Neural crest cell (in vitro differentiated cells): ENCODE data around the gene OCSTAMP. TPM values are rescaled to one million over a fixed set of nuclear protein-coding genes. Genes with fewer than 3 reads are reported as not detected.

Experiments used
- DNase-seq: peaks from one replicate; pipeline ENCODE4 v3.0.0; 2021; ENCODE audit warnings: low read depth, mixed read lengths, low spot score
- H3K27ac Mint-ChIP-seq: one replicate; pipeline ENCODE4 v1.8.0; 2021; ENCODE audit warnings: mild to moderate bottlenecking, mixed read lengths; ENCODE audit not compliant: unreplicated experiment
- H3K27me3 Mint-ChIP-seq: 2 replicates; pipeline ENCODE4 v1.8.0; 2021; ENCODE audit warnings: low read depth, mild to moderate bottlenecking, mixed read lengths
- H3K36me3 Mint-ChIP-seq: 2 replicates; pipeline ENCODE4 v1.8.0; 2021; ENCODE audit warnings: low read depth, mild to moderate bottlenecking, mixed read lengths
- H3K4me1 Mint-ChIP-seq: 2 replicates; pipeline ENCODE4 v1.8.0; 2021; ENCODE audit warnings: mixed read lengths
- H3K4me3 Mint-ChIP-seq: one replicate; pipeline ENCODE4 v1.8.0; 2021; ENCODE audit warnings: mild to moderate bottlenecking, mixed read lengths
- H3K9me3 Mint-ChIP-seq: 2 replicates; pipeline ENCODE4 v1.8.0; 2021; ENCODE audit warnings: mixed read lengths
- total RNA-seq: library from RNA; stranded (reverse); gene quantifications from 2 replicates; pipeline ENCODE4 v1.2.1, GENCODE V29; 2021
- TF ChIP-seq, protein P1 (sequence below): fragments of 200-600 bp; sonication (generic); conservative IDR thresholded peaks from 2 replicates; pipeline ENCODE4 v1.5.0; 2021; ENCODE audit warnings: antibody characterized with exemption, mild to moderate bottlenecking

OCSTAMP gene
- total RNA-seq, 1 donor from 2014 or later, result 0.26 TPM

DNA sequence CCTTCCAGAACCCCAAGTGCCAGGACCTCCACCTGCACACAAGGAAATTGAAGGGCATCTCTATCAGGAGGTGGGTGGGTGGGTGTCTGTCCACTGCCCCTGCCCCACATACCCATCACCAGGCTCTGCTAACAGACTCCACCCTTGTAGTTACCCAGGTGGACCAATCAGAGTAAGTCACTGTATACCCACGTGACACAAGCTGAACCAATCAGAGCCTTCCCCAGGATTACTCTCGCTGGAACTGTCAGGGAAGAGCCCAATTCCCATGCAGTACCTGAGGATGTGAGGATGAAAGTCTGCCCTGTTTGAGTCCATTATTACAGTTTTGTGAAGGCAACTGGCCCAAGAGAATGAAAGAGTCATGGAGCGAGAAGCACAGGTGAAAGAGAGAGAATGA is 4.2 kb downstream of the OCSTAMP start:
- Mint-ChIP-seq H3K27ac (no peak overlapping the region), H3K4me3 (no peak overlapping the region), H3K4me1 (no peaks in the 10 kb centered on the region), H3K9me3 (no peaks in the 10 kb centered on the region), H3K36me3 (no peaks in the 10 kb centered on the region), H3K27me3 (no peaks in the 10 kb centered on the region)
- TF ChIP-seq, protein P1, sequence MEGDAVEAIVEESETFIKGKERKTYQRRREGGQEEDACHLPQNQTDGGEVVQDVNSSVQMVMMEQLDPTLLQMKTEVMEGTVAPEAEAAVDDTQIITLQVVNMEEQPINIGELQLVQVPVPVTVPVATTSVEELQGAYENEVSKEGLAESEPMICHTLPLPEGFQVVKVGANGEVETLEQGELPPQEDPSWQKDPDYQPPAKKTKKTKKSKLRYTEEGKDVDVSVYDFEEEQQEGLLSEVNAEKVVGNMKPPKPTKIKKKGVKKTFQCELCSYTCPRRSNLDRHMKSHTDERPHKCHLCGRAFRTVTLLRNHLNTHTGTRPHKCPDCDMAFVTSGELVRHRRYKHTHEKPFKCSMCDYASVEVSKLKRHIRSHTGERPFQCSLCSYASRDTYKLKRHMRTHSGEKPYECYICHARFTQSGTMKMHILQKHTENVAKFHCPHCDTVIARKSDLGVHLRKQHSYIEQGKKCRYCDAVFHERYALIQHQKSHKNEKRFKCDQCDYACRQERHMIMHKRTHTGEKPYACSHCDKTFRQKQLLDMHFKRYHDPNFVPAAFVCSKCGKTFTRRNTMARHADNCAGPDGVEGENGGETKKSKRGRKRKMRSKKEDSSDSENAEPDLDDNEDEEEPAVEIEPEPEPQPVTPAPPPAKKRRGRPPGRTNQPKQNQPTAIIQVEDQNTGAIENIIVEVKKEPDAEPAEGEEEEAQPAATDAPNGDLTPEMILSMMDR, result no peak
- DNase-seq, result no peak

DNA sequence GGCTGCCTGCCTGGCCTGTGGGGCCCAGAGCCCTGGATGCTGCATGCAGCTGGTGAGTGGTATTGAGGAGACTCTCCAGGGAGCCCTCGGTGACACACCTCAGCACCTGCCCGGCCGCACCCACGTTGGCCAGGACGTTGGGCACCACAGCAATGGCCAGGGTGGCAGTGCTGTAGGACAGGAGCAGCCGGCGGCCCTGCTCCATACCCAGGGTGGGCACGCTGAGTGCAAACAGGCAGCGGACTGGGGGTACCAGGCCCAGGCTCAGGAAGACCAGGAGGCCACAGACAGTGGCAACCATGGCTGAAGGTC is 4.7 kb downstream of the OCSTAMP start:
- DNase-seq, result no peak
- Mint-ChIP-seq H3K27ac (no peak overlapping the region), H3K27me3 (no peaks in the 10 kb centered on the region), H3K4me1 (no peaks in the 10 kb centered on the region), H3K4me3 (no peak overlapping the region), H3K36me3 (no peaks in the 10 kb centered on the region), H3K9me3 (no peaks in the 10 kb centered on the region)
- TF ChIP-seq, protein P1, result no peak

- TF ChIP-seq, protein P1, result no peak
- no peaks in the 10 kb centered on the region for H3K36me3 Mint-ChIP-seq
- H3K9me3 Mint-ChIP-seq, result no peaks in the 10 kb centered on the region
- no peak overlapping the region for H3K4me3 Mint-ChIP-seq
- no peaks in the 10 kb centered on the region for H3K4me1 Mint-ChIP-seq
- H3K27ac Mint-ChIP-seq, result no peak overlapping the region
- DNase-seq, result no peak
- no peaks in the 10 kb centered on the region for H3K27me3 Mint-ChIP-seq
Observed at GRCh38 chr20:46545077-46545826, 5.2 kb downstream of the OCSTAMP start.

DNA sequence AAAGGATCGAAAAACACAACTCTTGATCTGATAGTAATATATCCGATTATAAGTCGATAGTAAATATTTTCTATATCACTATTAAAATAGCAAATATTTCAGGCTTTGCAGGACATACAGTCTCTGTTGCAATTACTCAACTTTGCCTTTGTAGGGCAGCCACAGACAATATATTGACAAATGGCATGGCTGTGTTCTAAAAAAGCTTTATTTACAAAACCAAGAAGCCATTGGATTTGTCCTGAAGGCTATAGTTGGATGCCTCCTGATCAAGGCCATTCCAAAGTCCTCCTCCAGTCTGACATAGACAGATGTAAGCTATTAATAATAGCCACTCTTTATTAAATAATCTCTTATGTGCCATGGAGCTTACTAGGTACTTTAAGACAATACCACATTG is 5.9 kb downstream of the OCSTAMP start:
- Mint-ChIP-seq H3K9me3 (no peaks in the 10 kb centered on the region), H3K4me1 (no peaks in the 10 kb centered on the region), H3K27ac (no peak overlapping the region), H3K36me3 (no peaks in the 10 kb centered on the region), H3K4me3 (no peak overlapping the region), H3K27me3 (peaks cover under 1% of the 10 kb centered on the region)
- no peak for DNase-seq
- TF ChIP-seq, protein P1, result no peak

GRCh38 chr20:46543959-46544358 is 6.5 kb downstream of the OCSTAMP start:
- Mint-ChIP-seq H3K36me3 (no peaks in the 10 kb centered on the region), H3K27ac (no peak overlapping the region), H3K9me3 (no peaks in the 10 kb centered on the region), H3K4me3 (no peak overlapping the region), H3K27me3 (peaks cover 5% of the 10 kb centered on the region), H3K4me1 (no peaks in the 10 kb centered on the region)
- TF ChIP-seq, protein P1, result no peak
- no peak for DNase-seq
